Gastrocnemius medialis (tissue), 4 donors: ENCODE data around the gene ZFP36L1. TPM values are rescaled to one million over a fixed set of nuclear protein-coding genes. Genes with fewer than 3 reads are reported as not detected.

Experiments used
- ATAC-seq, 2 donors: fragments of 150-250 bp; one replicate each; pipeline ENCODE4 v1.9.1; 2016
- DNase-seq, 2 donors: peaks; one replicate each; pipeline ENCODE4 v3.0.0-alpha.2; 2019
- H3K27ac ChIP-seq, 4 donors: fragments of 200-600 bp; sonication (generic); 1 replicate in 1 of 4; 2 replicates in 3 of 4; pipeline ENCODE4 v1.5.1; 2016 to 2018; ENCODE audit warnings: mild to moderate bottlenecking in 2 of 4, moderate library complexity in 1 of 4
- H3K27me3 ChIP-seq, 3 donors: fragments of 200-600 bp; sonication (generic) in 2 of 3; 1 replicate in 1 of 3; 2 replicates in 2 of 3; pipeline versions ENCODE4 v1.5.1 to v1.6.0; 2016 to 2019; ENCODE audit warnings: mild to moderate bottlenecking in 1 of 3, moderate library complexity in 1 of 3
- H3K36me3 ChIP-seq, 2 donors: fragments of 200-600 bp; sonication (generic) in 1 of 2; one replicate each; pipeline ENCODE4 v1.5.1; 2017 to 2018
- H3K4me1 ChIP-seq, 2 donors: fragments of 200-600 bp; sonication (generic) in 1 of 2; one replicate each; pipeline ENCODE4 v1.5.1; 2016 to 2017; ENCODE audit warnings: mild to moderate bottlenecking in 2 of 2
- H3K4me3 ChIP-seq, 4 donors: fragments of 200-600 bp; sonication (generic) in 3 of 4; 1 replicate in 1 of 4; 2 replicates in 3 of 4; pipeline ENCODE4 v1.5.1; 2016 to 2019; ENCODE audit warnings: mild to moderate bottlenecking in 2 of 4
- H3K9me3 ChIP-seq, 3 donors: fragments of 200-600 bp; sonication (generic) in 2 of 3; 1 replicate in 1 of 3; 2 replicates in 2 of 3; pipeline ENCODE4 v1.5.1; 2016 to 2019
- CTCF ChIP-seq, 5 experiments: fragments of 450-650 bp in 3 of 5; fragments of 200-600 bp in 2 of 5; sonication (generic) in 2 of 5; IDR thresholded peaks in 4 of 5; conservative IDR thresholded peaks in 1 of 5; 1 replicate in 4 of 5; 2 replicates in 1 of 5; pipeline ENCODE4 v1.5.1; 2016 to 2019; ENCODE audit warnings: antibody characterized with exemption in 5 of 5, mild to moderate bottlenecking in 3 of 5, moderate library complexity in 3 of 5
- POLR2A ChIP-seq, 2 donors: fragments of 450-650 bp; IDR thresholded peaks; one replicate each; pipeline ENCODE4 v1.6.1; 2017; ENCODE audit warnings: antibody characterized with exemption in 2 of 2, mild to moderate bottlenecking in 2 of 2, moderate library complexity in 2 of 2
- in situ Hi-C, 4 donors: fragments of 200-750 bp; cut with MboI; loops; one replicate each; pipeline versions ENCODE4 v1.15.0 to v1.8.0; 2017; ENCODE audit warnings: low sequenced_read_pairs in 4 of 4
- intact Hi-C: fragments of 100-400 bp; cut with DNase I; formaldehyde crosslinking; loops from one replicate; pipeline ENCODE4 v1.15.1; 2023; ENCODE audit warnings: low total_unique reads
- total RNA-seq, 4 donors: library from RNA; depleted of rRNA; stranded (reverse); fragments of >200 nt; gene quantifications; one replicate each; pipeline versions ENCODE4 v1.1.0 to v1.2.3, GENCODE V29; 2016

Gene ZFP36L1
- total RNA-seq, 4 donors from 2014 or later = 60.2 to 196 (median 125) TPM

DNA sequence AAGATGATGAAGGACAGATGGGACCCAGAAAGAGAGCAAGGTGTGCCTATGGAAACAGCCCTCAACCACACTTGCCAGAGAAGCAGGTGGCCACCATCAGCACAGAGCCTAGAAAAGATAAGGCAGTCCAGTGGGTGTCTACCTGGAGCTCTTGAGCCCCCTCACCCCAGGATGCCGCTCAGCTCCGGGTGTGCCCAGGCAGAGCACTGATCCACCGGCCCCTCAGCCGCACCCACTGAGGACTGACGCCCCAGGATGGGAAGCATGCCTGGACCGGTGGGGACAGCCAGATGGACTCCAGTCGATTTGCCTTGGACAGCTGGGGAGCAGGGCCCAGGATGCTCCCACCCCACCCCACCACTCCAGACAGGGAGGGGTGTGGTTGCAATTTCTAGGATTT, 15.1 kb upstream of the ZFP36L1 start:
- Histone ChIP-seq H3K27me3 (no peaks in the 10 kb centered on the region), H3K27ac (peak overlapping the region in 3 of 4 donors; percentile 47 to 70 (median 64)), H3K4me3 (no peak overlapping the region), H3K36me3 (no peaks in the 10 kb centered on the region), H3K4me1 (peaks cover 13 to 15% of the 10 kb centered on the region in 2 donors), H3K9me3 (no peaks in the 10 kb centered on the region)
- no peak for TF ChIP-seq CTCF (IDR thresholded peaks at IDR 0.05 in 4 of 5, conservative IDR thresholded peaks at IDR 0.05 in 1 of 5)
- TF ChIP-seq POLR2A (IDR thresholded peaks at IDR 0.05) = no peak
- ATAC-seq (no peak), DNase-seq (no peak)
- in situ Hi-C loops (no loop called here), intact Hi-C loops (no loop called here)

DNA sequence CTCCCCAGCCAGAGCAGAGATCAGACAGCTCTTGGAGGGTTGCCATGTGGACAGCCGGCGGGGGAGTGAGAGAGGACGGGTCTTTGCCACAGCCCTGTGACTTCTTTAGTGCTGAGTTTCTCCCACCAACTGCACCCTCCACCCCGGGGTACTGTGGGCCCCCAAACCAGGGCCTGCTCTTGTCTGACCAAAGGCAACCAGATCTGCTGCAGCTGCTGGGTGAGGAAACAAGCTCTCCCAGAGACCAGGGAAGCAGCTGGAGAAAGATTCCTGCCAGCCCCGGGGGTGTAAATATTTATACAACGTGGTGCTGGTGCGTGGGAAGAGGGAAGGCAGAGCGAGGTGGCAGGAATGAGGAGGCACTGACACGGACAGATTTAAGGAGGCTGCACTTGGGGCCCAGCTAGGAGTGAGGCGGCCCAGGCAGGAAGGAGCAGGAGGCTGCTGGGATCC, 14.3 kb upstream of the ZFP36L1 start:
- peak; percentile 17 to 68 for ATAC-seq
- intact Hi-C loops (no loop called here), in situ Hi-C loops (no loop called here)
- H3K9me3 ChIP-seq = no peaks in the 10 kb centered on the region
- peaks cover 13 to 15% of the 10 kb centered on the region in 2 donors for H3K4me1 ChIP-seq
- peak overlapping the region; percentile 41 to 70 (median 54) for H3K27ac ChIP-seq
- no peak overlapping the region for H3K4me3 ChIP-seq
- H3K27me3 ChIP-seq = no peaks in the 10 kb centered on the region
- TF ChIP-seq CTCF (IDR thresholded peaks at IDR 0.05 in 4 of 5, conservative IDR thresholded peaks at IDR 0.05 in 1 of 5) (no peak), POLR2A (IDR thresholded peaks at IDR 0.05) (no peak)
- DNase-seq = no peak
- no peaks in the 10 kb centered on the region for H3K36me3 ChIP-seq

- intact Hi-C loops = no loop called here
- Histone ChIP-seq H3K27ac (peak overlapping the region; percentile 41 to 70 (median 54)), H3K36me3 (no peaks in the 10 kb centered on the region), H3K9me3 (no peaks in the 10 kb centered on the region), H3K4me3 (no peak overlapping the region), H3K4me1 (peaks cover 13 to 15% of the 10 kb centered on the region in 2 donors), H3K27me3 (no peaks in the 10 kb centered on the region)
- no peak for TF ChIP-seq CTCF (IDR thresholded peaks at IDR 0.05 in 4 of 5, conservative IDR thresholded peaks at IDR 0.05 in 1 of 5)
- no peak for TF ChIP-seq POLR2A (IDR thresholded peaks at IDR 0.05)
- DNase-seq (peak in 1 of 2 donors; percentile 12), ATAC-seq (peak in 1 of 2 donors; percentile 21)
- in situ Hi-C loops = no loop called here
Observed at GRCh38 chr14:68806526-68807147, 13.8 kb upstream of the ZFP36L1 start.

DNA sequence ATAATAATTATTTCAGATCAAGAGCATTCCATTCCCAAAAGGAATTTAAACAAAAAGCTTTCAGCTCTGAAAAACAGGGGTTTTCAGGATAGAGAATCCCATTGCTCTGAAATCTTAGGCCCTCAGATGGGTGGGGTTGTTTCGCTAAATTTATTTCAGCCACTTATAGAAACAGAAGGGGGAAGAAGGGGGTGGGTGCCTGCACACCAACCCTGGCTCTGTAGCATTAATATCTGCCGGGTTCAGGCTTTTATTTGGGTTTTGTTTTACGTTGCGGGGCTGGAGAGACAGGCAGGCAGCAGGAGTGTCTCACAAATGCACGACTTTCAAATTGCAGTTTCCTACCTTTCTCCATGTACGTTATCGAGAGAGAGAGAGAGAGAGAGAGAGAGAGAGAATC, 12.5 kb upstream of the ZFP36L1 start:
- peaks cover 13 to 15% of the 10 kb centered on the region in 2 donors for H3K4me1 ChIP-seq
- in situ Hi-C loops = no loop called here
- H3K27me3 ChIP-seq = no peaks in the 10 kb centered on the region
- TF ChIP-seq CTCF (IDR thresholded peaks at IDR 0.05 in 4 of 5, conservative IDR thresholded peaks at IDR 0.05 in 1 of 5) = no peak
- TF ChIP-seq POLR2A (IDR thresholded peaks at IDR 0.05) = no peak
- ATAC-seq (no peak), DNase-seq (no peak)
- H3K4me3 ChIP-seq = no peak overlapping the region
- no peaks in the 10 kb centered on the region for H3K9me3 ChIP-seq
- intact Hi-C loops = no loop called here
- H3K27ac ChIP-seq = no peak overlapping the region
- H3K36me3 ChIP-seq = no peaks in the 10 kb centered on the region
